HEK293T (cell line): ENCODE data around the gene IRF7.

ENCODE experiments used
- ARNT ChIP-seq: fragments of 450-650 bp; IDR thresholded peaks from 2 replicates; pipeline ENCODE4 v1.6.1; 2017; ENCODE audit warnings: mild to moderate bottlenecking
- BHLHE40 ChIP-seq: fragments of 450-650 bp; IDR thresholded peaks from 2 replicates; pipeline ENCODE4 v1.6.1; 2016; ENCODE audit warnings: mild to moderate bottlenecking, moderate library complexity, borderline replicate concordance
- CTBP1 ChIP-seq: fragments of 450-650 bp; IDR thresholded peaks from 2 replicates; pipeline ENCODE4 v1.6.1; 2016; ENCODE audit warnings: borderline replicate concordance
- FOXA1 ChIP-seq: fragments of 450-650 bp; IDR thresholded peaks from 2 replicates; pipeline ENCODE4 v1.6.1; 2016; ENCODE audit warnings: mild to moderate bottlenecking
- FOXK2 ChIP-seq: fragments of 450-650 bp; IDR thresholded peaks from 2 replicates; pipeline ENCODE4 v1.6.1; 2016; ENCODE audit warnings: mild to moderate bottlenecking
- FOXM1 ChIP-seq: fragments of 450-650 bp; IDR thresholded peaks from 2 replicates; pipeline ENCODE4 v1.6.1; 2017; ENCODE audit warnings: mild to moderate bottlenecking, borderline replicate concordance
- LEF1 ChIP-seq: fragments of 450-650 bp; IDR thresholded peaks from 2 replicates; pipeline ENCODE4 v1.6.1; 2017; ENCODE audit warnings: mild to moderate bottlenecking, borderline replicate concordance
- SP1 ChIP-seq: fragments of 450-650 bp; IDR thresholded peaks from 2 replicates; pipeline ENCODE4 v1.6.1; 2017
- TARDBP ChIP-seq: fragments of 450-650 bp; IDR thresholded peaks from 2 replicates; pipeline ENCODE4 v1.6.1; 2016
- ZNF384 ChIP-seq: fragments of 450-650 bp; IDR thresholded peaks from 2 replicates; pipeline ENCODE4 v1.6.1; 2016
- TF ChIP-seq, protein P1 (sequence below): fragments of 450-650 bp; IDR thresholded peaks from 2 replicates; pipeline ENCODE4 v1.6.1; 2016

DNA sequence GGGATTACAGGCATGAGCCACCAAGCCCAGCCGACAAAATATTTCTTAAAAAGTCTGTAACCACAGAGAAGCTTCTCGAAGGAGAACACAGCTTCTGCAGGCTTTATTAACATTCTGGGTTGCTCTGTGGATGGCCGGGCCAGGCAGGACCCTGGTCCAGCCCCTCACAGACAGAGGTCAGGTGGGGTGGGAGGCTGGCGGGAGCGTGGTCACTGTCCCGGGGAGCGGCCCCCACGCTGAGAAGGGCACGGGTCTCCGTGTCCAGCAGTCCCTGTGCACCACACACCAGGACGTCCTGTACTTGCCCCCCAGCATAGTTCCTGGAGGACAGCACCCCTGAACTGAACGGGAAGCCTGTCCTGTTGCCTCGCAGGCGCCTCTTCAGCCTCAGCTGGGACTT lies 40.7 kb upstream of the IRF7 start:
- no peak for TF ChIP-seq ZNF384
- TF ChIP-seq FOXM1 = no peak
- TF ChIP-seq SP1 = no peak
- no peak for TF ChIP-seq TARDBP
- no peak for TF ChIP-seq CTBP1
- no peak for TF ChIP-seq BHLHE40
- no peak for TF ChIP-seq ARNT
- TF ChIP-seq LEF1 = no peak
- TF ChIP-seq FOXA1 = no peak
- TF ChIP-seq FOXK2 = no peak
- TF ChIP-seq, protein P1, sequence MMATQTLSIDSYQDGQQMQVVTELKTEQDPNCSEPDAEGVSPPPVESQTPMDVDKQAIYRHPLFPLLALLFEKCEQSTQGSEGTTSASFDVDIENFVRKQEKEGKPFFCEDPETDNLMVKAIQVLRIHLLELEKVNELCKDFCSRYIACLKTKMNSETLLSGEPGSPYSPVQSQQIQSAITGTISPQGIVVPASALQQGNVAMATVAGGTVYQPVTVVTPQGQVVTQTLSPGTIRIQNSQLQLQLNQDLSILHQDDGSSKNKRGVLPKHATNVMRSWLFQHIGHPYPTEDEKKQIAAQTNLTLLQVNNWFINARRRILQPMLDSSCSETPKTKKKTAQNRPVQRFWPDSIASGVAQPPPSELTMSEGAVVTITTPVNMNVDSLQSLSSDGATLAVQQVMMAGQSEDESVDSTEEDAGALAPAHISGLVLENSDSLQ = no peak
